K562 (cell line): ENCODE results near the gene MGP. TPM values are rescaled to one million over a fixed set of nuclear protein-coding genes. Genes with fewer than 3 reads are reported as not detected.

Experiments
- ATAC-seq: fragments of 200-7000 bp; cut with Tn5 transposase; 3 replicates; pipeline ENCODE4 v1.9.1; 2020; ENCODE audit warnings: moderate library complexity
- BruUV-seq: library from RNA; stranded (reverse); fragments of 400-500 nt; replicated peaks from 2 replicates; lab custom pipeline; 2021; lab: Mats Ljungman, UMichigan
- CTCF ChIA-PET: fragments of 300-600 bp; formaldehyde crosslinking; extraction: SDS; loops from one replicate; lab custom pipeline; 2021; ENCODE audit warnings: low intra/inter-chr PET ratio; lab: Yijun Ruan, JAX
- POLR2A ChIA-PET: fragments of 300-600, 350-650 bp; sonication (Branson Sonifier 250); formaldehyde crosslinking; extraction: SDS; loops from one replicate; lab custom pipeline; 2021; ENCODE audit warnings: antibody characterized with exemption, inconsistent platforms; lab: Yijun Ruan, JAX
- DNase-seq, 4 experiments: peaks; one replicate each; pipeline versions ENCODE4 v3.0.0 to v3.0.0-alpha.2; 2011 to 2018; ENCODE audit warnings: low spot score in 3 of 4, mixed read lengths in 3 of 4; ENCODE audit errors: extremely low read depth in 1 of 4
- FAIRE-seq: peaks from 2 replicates; lab custom pipeline; 2011; peaks lifted over from hg19 to GRCh38; lab: Jason Lieb, UNC
- H2AFZ ChIP-seq: 2 replicates; pipeline ENCODE4 v1.6.0; 2011; ENCODE audit warnings: low read depth, low read length, control low read depth, inconsistent platforms
- H3K27ac ChIP-seq: fragments of 200-600 bp; 3 replicates; pipeline ENCODE4 v1.8.0; 2011; ENCODE audit warnings: low read depth, mild to moderate bottlenecking, control low read depth, inconsistent platforms, low read length, moderate library complexity, mixed read lengths; ENCODE audit errors: extremely low read depth
- H3K27me3 ChIP-seq, 2 experiments: fragments of 300-600 bp in 1 of 2; 2 replicates in 1 of 2; 3 replicates in 1 of 2; pipeline versions ENCODE4 v1.6.0 to v1.8.0; 2011; ENCODE audit warnings: inconsistent platforms in 2 of 2, low read length in 2 of 2, mild to moderate bottlenecking in 1 of 2, mixed read lengths in 1 of 2, moderate library complexity in 1 of 2; ENCODE audit not compliant: control insufficient read depth in 2 of 2, insufficient read depth in 2 of 2
- H3K36me3 ChIP-seq: fragments of 300-600 bp; 3 replicates; pipeline ENCODE4 v1.8.0; 2011; ENCODE audit warnings: mild to moderate bottlenecking, low read length, inconsistent platforms; ENCODE audit not compliant: control insufficient read depth, insufficient read depth
- H3K4me1 ChIP-seq, 2 experiments: fragments of 200-600 bp in 1 of 2; replicated peaks in 1 of 2; 2 replicates in 1 of 2; 3 replicates in 1 of 2; pipeline versions ENCODE4 v1.5.1 to v1.8.0; 2011; ENCODE audit warnings: inconsistent platforms in 2 of 2, low read length in 2 of 2, mild to moderate bottlenecking in 1 of 2, mixed read lengths in 1 of 2, moderate library complexity in 1 of 2; ENCODE audit not compliant: control insufficient read depth in 2 of 2, insufficient read depth in 2 of 2
- H3K4me2 ChIP-seq: 2 replicates; pipeline ENCODE4 v1.6.1; 2011; ENCODE audit warnings: low read length, control low read depth, inconsistent platforms, mixed read lengths; ENCODE audit not compliant: insufficient read depth
- H3K4me3 ChIP-seq: fragments of 200-600 bp; sonication (generic), shearing (Covaris generic); 2 replicates; pipeline ENCODE4 v1.5.1; 2016; ENCODE audit warnings: control low read depth, inconsistent platforms
- H3K79me2 ChIP-seq: fragments of 200-600 bp; 3 replicates; pipeline ENCODE4 v1.8.0; 2011; ENCODE audit warnings: low read length, inconsistent platforms; ENCODE audit not compliant: control insufficient read depth, insufficient read depth
- H3K9ac ChIP-seq, 2 experiments: 2 replicates each; pipeline versions ENCODE4 v1.6.0 to v1.6.1; 2011; ENCODE audit warnings: low read depth in 2 of 2, low read length in 2 of 2, control low read depth in 1 of 2, inconsistent platforms in 1 of 2, mild to moderate bottlenecking in 1 of 2, mixed read lengths in 1 of 2; ENCODE audit not compliant: insufficient read depth in 1 of 2
- H3K9me1 ChIP-seq: one replicate; pipeline ENCODE4 v1.6.0; 2011; ENCODE audit warnings: inconsistent platforms, mild to moderate bottlenecking, low read length, moderate library complexity; ENCODE audit not compliant: control insufficient read depth, insufficient read depth
- H3K9me3 ChIP-seq: replicated peaks from 2 replicates; pipeline ENCODE4 v1.5.1; 2011; ENCODE audit warnings: low read depth, low read length, inconsistent platforms; ENCODE audit not compliant: control insufficient read depth, insufficient read depth
- H4K20me1 ChIP-seq: replicated peaks from 2 replicates; pipeline ENCODE4 v1.6.1; 2011; ENCODE audit warnings: low read length, inconsistent platforms, mixed read lengths; ENCODE audit not compliant: control insufficient read depth, insufficient read depth
- BACH1 ChIP-seq: fragments of 200-800 bp; sonication (Bioruptor generic); IDR thresholded peaks from 2 replicates; pipeline ENCODE4 v1.6.1; 2016; ENCODE audit warnings: missing genetic modification characterization, missing compliant biosample characterization
- SETDB1 ChIP-seq: IDR thresholded peaks from one replicate; pipeline ENCODE4 v1.6.1; 2012; ENCODE audit warnings: low read length, control low read depth, inconsistent platforms
- in situ Hi-C: fragments of 300-500 bp; cut with MboI; formaldehyde crosslinking; loops from 4 replicates; pipeline ENCODE4 v1.15.0; 2018; ENCODE audit warnings: inconsistent platforms, mixed read lengths
- intact Hi-C: fragments of 100-400 bp; cut with micrococcal nuclease; formaldehyde crosslinking; loops from 2 replicates; pipeline ENCODE4 v1.14.2; 2022
- polyA plus RNA-seq, 8 experiments: library from polyadenylated mRNA; depleted of rRNA in 4 of 8; stranded (reverse) in 5 of 8; unstranded in 3 of 8; fragments of >200 nt; fragmentation: Nextera tagmentation in 2 of 8; fragmentation: Illumina TruSeq in 1 of 8; extraction: Ambion mirVana in 2 of 8; extraction: Trizol in 1 of 8; gene quantifications; 2 replicates each; pipeline versions ENCODE4 v1.2.1 to v1.2.3, GENCODE V29; 2011 to 2014; ENCODE audit warnings: inconsistent platforms in 1 of 8, missing spikeins in 1 of 8
- total RNA-seq, 7 experiments: library from RNA; depleted of rRNA in 6 of 7; stranded (reverse); fragments of >200 nt in 6 of 7; fragmentation: Illumina TruSeq in 2 of 7; extraction: Trizol in 2 of 7; gene quantifications; 2 replicates each; pipeline versions ENCODE4 v1.2.1 to v1.2.3, GENCODE V29; 2011 to 2021; ENCODE audit warnings: low replicate concordance in 1 of 7
- TF ChIP-seq, protein P1 (sequence below), 2 experiments: fragments of 450-650 bp; formaldehyde crosslinking in 1 of 2; IDR thresholded peaks; 2 replicates each; pipeline versions ENCODE4 v1.4.0 to v1.6.1; 2014 to 2020; ENCODE audit warnings: mild to moderate bottlenecking in 2 of 2, borderline replicate concordance in 1 of 2, low read depth in 1 of 2

MGP gene
- total and polyA plus RNA-seq, 9 of the 15 experiments (the other 6 are each of a cell fraction or from before 2014, with no cell fraction given): 1.2 TPM; not detected in 8

DNA sequence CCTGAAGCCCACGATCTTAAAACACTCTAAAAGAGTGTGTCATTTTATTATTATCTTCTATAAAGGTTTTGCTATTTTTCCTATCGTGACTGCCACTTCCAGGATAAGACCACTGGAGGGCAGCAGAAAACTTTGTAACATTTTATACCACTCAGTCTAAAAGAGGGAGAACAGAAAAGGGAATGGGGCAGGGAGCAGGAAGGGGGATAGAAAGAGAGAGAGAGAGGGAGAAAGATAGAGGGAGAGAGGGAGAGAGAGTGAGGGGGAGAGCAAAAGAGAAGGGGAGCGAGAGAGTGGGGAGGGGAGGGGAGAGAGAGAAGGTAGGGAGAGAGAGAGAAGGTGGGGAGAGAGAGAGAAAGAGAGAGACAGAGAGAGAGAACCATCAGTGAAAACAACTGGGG lies 40.3 kb downstream of the MGP start (continued):
- TF ChIP-seq, protein P1, sequence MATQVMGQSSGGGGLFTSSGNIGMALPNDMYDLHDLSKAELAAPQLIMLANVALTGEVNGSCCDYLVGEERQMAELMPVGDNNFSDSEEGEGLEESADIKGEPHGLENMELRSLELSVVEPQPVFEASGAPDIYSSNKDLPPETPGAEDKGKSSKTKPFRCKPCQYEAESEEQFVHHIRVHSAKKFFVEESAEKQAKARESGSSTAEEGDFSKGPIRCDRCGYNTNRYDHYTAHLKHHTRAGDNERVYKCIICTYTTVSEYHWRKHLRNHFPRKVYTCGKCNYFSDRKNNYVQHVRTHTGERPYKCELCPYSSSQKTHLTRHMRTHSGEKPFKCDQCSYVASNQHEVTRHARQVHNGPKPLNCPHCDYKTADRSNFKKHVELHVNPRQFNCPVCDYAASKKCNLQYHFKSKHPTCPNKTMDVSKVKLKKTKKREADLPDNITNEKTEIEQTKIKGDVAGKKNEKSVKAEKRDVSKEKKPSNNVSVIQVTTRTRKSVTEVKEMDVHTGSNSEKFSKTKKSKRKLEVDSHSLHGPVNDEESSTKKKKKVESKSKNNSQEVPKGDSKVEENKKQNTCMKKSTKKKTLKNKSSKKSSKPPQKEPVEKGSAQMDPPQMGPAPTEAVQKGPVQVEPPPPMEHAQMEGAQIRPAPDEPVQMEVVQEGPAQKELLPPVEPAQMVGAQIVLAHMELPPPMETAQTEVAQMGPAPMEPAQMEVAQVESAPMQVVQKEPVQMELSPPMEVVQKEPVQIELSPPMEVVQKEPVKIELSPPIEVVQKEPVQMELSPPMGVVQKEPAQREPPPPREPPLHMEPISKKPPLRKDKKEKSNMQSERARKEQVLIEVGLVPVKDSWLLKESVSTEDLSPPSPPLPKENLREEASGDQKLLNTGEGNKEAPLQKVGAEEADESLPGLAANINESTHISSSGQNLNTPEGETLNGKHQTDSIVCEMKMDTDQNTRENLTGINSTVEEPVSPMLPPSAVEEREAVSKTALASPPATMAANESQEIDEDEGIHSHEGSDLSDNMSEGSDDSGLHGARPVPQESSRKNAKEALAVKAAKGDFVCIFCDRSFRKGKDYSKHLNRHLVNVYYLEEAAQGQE (IDR thresholded peaks at IDR 0.05; ENCODE audit: borderline replicate concordance): peak; percentile 34; the same call in 1 of the 2 replicates
- TF ChIP-seq, protein P1 (CRISPR knock-in tag; IDR thresholded peaks at IDR 0.05; ENCODE audit: low read depth): no peak

DNA sequence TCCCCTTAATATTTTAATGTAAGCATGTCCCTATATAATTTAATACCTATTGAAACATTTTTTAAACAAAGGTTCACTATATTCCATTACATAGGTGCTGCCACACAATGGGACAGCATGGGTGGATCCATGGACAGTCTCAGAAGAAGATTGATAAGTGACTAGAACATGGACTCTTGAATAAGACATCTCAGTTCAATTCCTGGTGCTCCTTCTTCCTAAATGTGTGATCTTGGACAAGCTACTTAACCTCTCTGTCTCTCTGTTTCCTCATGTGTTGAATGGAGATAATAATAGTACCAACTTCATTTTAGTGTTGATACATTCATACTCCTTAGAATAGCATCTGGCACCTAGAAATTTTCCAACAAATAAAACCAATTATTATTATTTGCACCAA lies 41.3 kb downstream of the MGP start:
- ChIA-PET CTCF (interaction anchor here (1.9 kb wide), 1 partner anchor 151 kb away, joined by 15 read pairs; no protein-coding TSS in a partner anchor), POLR2A (no interaction called here)
- FAIRE-seq (no peak), ATAC-seq (no peak), DNase-seq (no peak)
- no peak overlapping the region for H3K4me2 ChIP-seq
- no peaks in the 10 kb centered on the region for H4K20me1 ChIP-seq
- no peak overlapping the region for H3K9ac ChIP-seq
- H3K4me1 ChIP-seq: peaks cover 0 to 10% of the 10 kb centered on the region in 2 experiments; a peak in 2 of 5 replicates
- H3K9me3 ChIP-seq: no peaks in the 10 kb centered on the region
- H3K27me3 ChIP-seq: no peaks in the 10 kb centered on the region
- intact Hi-C loops (loop anchor here (5.0 to 10.0 kb wide), 2 partner anchors 42 to 80 kb away; partner anchors contain the start of genes C12orf60 and WBP11), in situ Hi-C loops (loop anchor here (10.0 kb wide), 1 partner anchor 150 kb away; no protein-coding TSS in a partner anchor)
- no TSS peak for BruUV-seq
- no peak overlapping the region for H3K27ac ChIP-seq
- H3K4me3 ChIP-seq: no peak overlapping the region
- H3K9me1 ChIP-seq: no peaks in the 10 kb centered on the region
- H3K79me2 ChIP-seq: no peaks in the 10 kb centered on the region
- no peaks in the 10 kb centered on the region for H3K36me3 ChIP-seq
- no peak overlapping the region for H2AFZ ChIP-seq
- no peak for TF ChIP-seq SETDB1
- no peak for TF ChIP-seq BACH1
- TF ChIP-seq, all 486 proteins: peak for 0
